Measurements from ENCODE around the gene BACH1. TPM values are rescaled to one million over a fixed set of nuclear protein-coding genes. Genes with fewer than 3 reads are reported as not detected.

The BACH1 gene
- total and polyA plus RNA-seq, 2 of the 8 experiments (the other 6 are each of a cell fraction or from before 2014, with no cell fraction given) = 6.9 to 50.7 TPM

DNA sequence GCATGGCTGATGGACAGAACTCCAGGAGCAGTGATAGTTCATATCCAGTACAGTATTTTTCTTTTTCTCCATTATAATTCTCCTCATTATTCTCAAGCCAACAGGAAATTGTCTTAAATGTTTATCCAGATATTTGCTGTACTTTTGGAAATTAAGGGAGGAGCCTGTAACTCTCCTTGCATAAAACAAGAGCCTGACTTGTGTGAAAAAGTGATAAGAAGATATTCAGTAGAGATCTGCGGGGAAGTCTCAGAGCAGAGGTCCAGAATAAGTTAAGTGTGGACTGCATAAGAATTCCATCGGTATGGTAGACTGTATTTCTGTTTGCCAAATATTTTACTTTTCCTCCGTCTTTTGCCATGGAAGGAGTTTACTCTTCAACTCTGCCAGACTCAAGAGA is 70.2 kb downstream of the BACH1 start:
- H4K5ac ChIP-seq (ENCODE audit: insufficient read length, low read depth, low read length) = no peak overlapping the region
- no peak overlapping the region for H3K4me2 ChIP-seq (ENCODE audit: insufficient read depth in 1 of 2, low read depth in 2 of 2, low read length in 2 of 2)
- H4K20me1 ChIP-seq (replicated peaks in 1 of 2; ENCODE audit: control insufficient read depth in 1 of 2, insufficient read depth in 2 of 2, low read length in 2 of 2) = no peaks in the 10 kb centered on the region
- ChIA-PET CTCF (ENCODE audit: partially characterized antibody) (interaction anchor here (3.7 kb wide), 1 partner anchor 8 kb away, joined by 42 read pairs; no protein-coding TSS in a partner anchor), POLR2A (ENCODE audit: partially characterized antibody) (no interaction called here)
- no peak overlapping the region for H2BK20ac ChIP-seq (ENCODE audit: low read length)
- H2BK120ac ChIP-seq (replicated peaks; ENCODE audit: low read depth, low read length) = no peak overlapping the region
- H3K18ac ChIP-seq (ENCODE audit: extremely low read depth, low read length) = no peak overlapping the region
- H2AFZ ChIP-seq (ENCODE audit: low read length) = no peak overlapping the region
- no peak overlapping the region for H2BK12ac ChIP-seq (ENCODE audit: low read depth, low read length)
- TF ChIP-seq MAFK (IDR thresholded peaks at IDR 0.05; ENCODE audit: low read depth, low read length) (no peak), NANOG (IDR thresholded peaks at IDR 0.05; ENCODE audit: insufficient read depth, low read depth, low read length, poor library complexity, severe bottlenecking) (no peak)
- no peaks in the 10 kb centered on the region for H3K79me1 ChIP-seq (ENCODE audit: low read depth, low read length)
- no peaks in the 10 kb centered on the region for H3K9me3 ChIP-seq (ENCODE audit: insufficient read depth in 2 of 2, low read depth in 1 of 2, low read length in 1 of 2)
- no peaks in the 10 kb centered on the region for H3K27me3 ChIP-seq (replicated peaks in 1 of 4; ENCODE audit: control insufficient read depth in 3 of 4, extremely low read depth in 1 of 4, insufficient read depth in 3 of 4, low read length in 3 of 4)
- no peaks in the 10 kb centered on the region for H3K23me2 ChIP-seq (ENCODE audit: low read depth, low read length)
- H3K4me3 ChIP-seq (ENCODE audit: extremely low read depth in 1 of 4, insufficient read depth in 2 of 4, low read depth in 3 of 4, low read length in 4 of 4) = no peak overlapping the region
- no peak overlapping the region for H2BK15ac ChIP-seq (ENCODE audit: low read length)
- H4K91ac ChIP-seq (replicated peaks; ENCODE audit: insufficient read length, low read length) = no peak overlapping the region
- H3K23ac ChIP-seq (ENCODE audit: insufficient read length) = no peak overlapping the region
- DNase-seq (ENCODE audit: low read depth in 1 of 2, low spot score in 2 of 2) = no peak
- no peaks in the 10 kb centered on the region for H3K36me3 ChIP-seq (ENCODE audit: control insufficient read depth in 2 of 4, insufficient read depth in 4 of 4, low read length in 3 of 4)
- H2AK5ac ChIP-seq (ENCODE audit: low read depth, low read length) = no peak overlapping the region
- H3K4ac ChIP-seq (replicated peaks; ENCODE audit: insufficient read length, low read depth, low read length) = no peak overlapping the region
- H3K27ac ChIP-seq (ENCODE audit: low read depth, low read length) = no peak overlapping the region
- no peaks in the 10 kb centered on the region for H3K79me2 ChIP-seq (ENCODE audit: control insufficient read depth in 1 of 2, insufficient read depth in 2 of 2, low read length in 2 of 2)
- no peak overlapping the region for H2BK5ac ChIP-seq (ENCODE audit: low read depth, low read length)
- H3K9ac ChIP-seq (replicated peaks in 1 of 4; ENCODE audit: extremely low read depth in 1 of 4, low read depth in 3 of 4, low read length in 3 of 4) = no peak overlapping the region
- H3K4me1 ChIP-seq (replicated peaks in 1 of 4; ENCODE audit: control insufficient read depth in 3 of 4, insufficient read depth in 4 of 4, low read length in 3 of 4) = no peaks in the 10 kb centered on the region
- FAIRE-seq = no peak
- H4K8ac ChIP-seq (ENCODE audit: extremely low read depth, insufficient read depth, low read length) = no peak overlapping the region
- 81% methylated on average over 3 of the region's 3 CpGs; no CpG with 5 or more reads in 1 of the 2 experiments for WGBS, 2 experiments (ENCODE audit: extremely low coverage in 1 of 2, insufficient coverage in 1 of 2, insufficient read length in 1 of 2, insufficient replicate concordance in 2 of 2, low coverage in 1 of 2, low lambda C conversion rate in 2 of 2, missing lambda C conversion rate in 1 of 2)
- no peak overlapping the region for H3K56ac ChIP-seq (replicated peaks; ENCODE audit: insufficient read length, low read depth, low read length)
- H3K14ac ChIP-seq (ENCODE audit: insufficient read length) = no peak overlapping the region

All from H1 (cell line).